ENCODE data around the gene GALNT18.

GRCh38 chr11:11532574-11532973, 89.2 kb downstream of the GALNT18 start:
- TF ChIP-seq KLF16 (tag by site-specific recombination; IDR thresholded peaks at IDR 0.05) = no peak
- TF ChIP-seq CTCF (tag by site-specific recombination; IDR thresholded peaks at IDR 0.05) = no peak
- no peak for TF ChIP-seq ZNF692 (tag by site-specific recombination; IDR thresholded peaks at IDR 0.05)
- no peak for TF ChIP-seq ZNF544 (tag by site-specific recombination; IDR thresholded peaks at IDR 0.05)
- no peak for TF ChIP-seq WT1 (tag by site-specific recombination; IDR thresholded peaks at IDR 0.05)
- no peak for TF ChIP-seq ZNF768 (tag by site-specific recombination; IDR thresholded peaks at IDR 0.05)
- no peak for TF ChIP-seq TSHZ1 (tag by site-specific recombination; IDR thresholded peaks at IDR 0.05; ENCODE audit: borderline replicate concordance)
- no peak for TF ChIP-seq ZNF837 (tag by site-specific recombination; IDR thresholded peaks at IDR 0.05)
- TF ChIP-seq ZSCAN16 (tag by site-specific recombination; IDR thresholded peaks at IDR 0.05) = no peak
- no peak for TF ChIP-seq ZNF558 (tag by site-specific recombination; IDR thresholded peaks at IDR 0.05)
- TF ChIP-seq ZSCAN23 (tag by site-specific recombination; IDR thresholded peaks at IDR 0.05) = no peak
